Neural crest cell (in vitro differentiated cells): ENCODE measurements around the gene ELMO1. TPM values are rescaled to one million over a fixed set of nuclear protein-coding genes. Genes with fewer than 3 reads are reported as not detected.

Experiments used
- DNase-seq: peaks from one replicate; pipeline ENCODE4 v3.0.0; 2021; ENCODE audit warnings: low read depth, mixed read lengths, low spot score
- H3K27ac Mint-ChIP-seq: one replicate; pipeline ENCODE4 v1.8.0; 2021; ENCODE audit warnings: mild to moderate bottlenecking, mixed read lengths; ENCODE audit not compliant: unreplicated experiment
- H3K27me3 Mint-ChIP-seq: 2 replicates; pipeline ENCODE4 v1.8.0; 2021; ENCODE audit warnings: low read depth, mild to moderate bottlenecking, mixed read lengths
- H3K36me3 Mint-ChIP-seq: 2 replicates; pipeline ENCODE4 v1.8.0; 2021; ENCODE audit warnings: low read depth, mild to moderate bottlenecking, mixed read lengths
- H3K4me1 Mint-ChIP-seq: 2 replicates; pipeline ENCODE4 v1.8.0; 2021; ENCODE audit warnings: mixed read lengths
- H3K4me3 Mint-ChIP-seq: one replicate; pipeline ENCODE4 v1.8.0; 2021; ENCODE audit warnings: mild to moderate bottlenecking, mixed read lengths
- H3K9me3 Mint-ChIP-seq: 2 replicates; pipeline ENCODE4 v1.8.0; 2021; ENCODE audit warnings: mixed read lengths
- total RNA-seq: library from RNA; stranded (reverse); gene quantifications from 2 replicates; pipeline ENCODE4 v1.2.1, GENCODE V29; 2021
- TF ChIP-seq, protein P1 (sequence below): fragments of 200-600 bp; sonication (generic); conservative IDR thresholded peaks from 2 replicates; pipeline ENCODE4 v1.5.0; 2021; ENCODE audit warnings: antibody characterized with exemption, mild to moderate bottlenecking

Gene ELMO1
- total RNA-seq, 1 donor from 2014 or later, result 7.4 TPM

GRCh38 chr7:37428681-37429434 lies 19.8 kb downstream of the ELMO1 start:
- TF ChIP-seq, protein P1, sequence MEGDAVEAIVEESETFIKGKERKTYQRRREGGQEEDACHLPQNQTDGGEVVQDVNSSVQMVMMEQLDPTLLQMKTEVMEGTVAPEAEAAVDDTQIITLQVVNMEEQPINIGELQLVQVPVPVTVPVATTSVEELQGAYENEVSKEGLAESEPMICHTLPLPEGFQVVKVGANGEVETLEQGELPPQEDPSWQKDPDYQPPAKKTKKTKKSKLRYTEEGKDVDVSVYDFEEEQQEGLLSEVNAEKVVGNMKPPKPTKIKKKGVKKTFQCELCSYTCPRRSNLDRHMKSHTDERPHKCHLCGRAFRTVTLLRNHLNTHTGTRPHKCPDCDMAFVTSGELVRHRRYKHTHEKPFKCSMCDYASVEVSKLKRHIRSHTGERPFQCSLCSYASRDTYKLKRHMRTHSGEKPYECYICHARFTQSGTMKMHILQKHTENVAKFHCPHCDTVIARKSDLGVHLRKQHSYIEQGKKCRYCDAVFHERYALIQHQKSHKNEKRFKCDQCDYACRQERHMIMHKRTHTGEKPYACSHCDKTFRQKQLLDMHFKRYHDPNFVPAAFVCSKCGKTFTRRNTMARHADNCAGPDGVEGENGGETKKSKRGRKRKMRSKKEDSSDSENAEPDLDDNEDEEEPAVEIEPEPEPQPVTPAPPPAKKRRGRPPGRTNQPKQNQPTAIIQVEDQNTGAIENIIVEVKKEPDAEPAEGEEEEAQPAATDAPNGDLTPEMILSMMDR, result no peak
- no peaks in the 10 kb centered on the region for H3K27me3 Mint-ChIP-seq

DNA sequence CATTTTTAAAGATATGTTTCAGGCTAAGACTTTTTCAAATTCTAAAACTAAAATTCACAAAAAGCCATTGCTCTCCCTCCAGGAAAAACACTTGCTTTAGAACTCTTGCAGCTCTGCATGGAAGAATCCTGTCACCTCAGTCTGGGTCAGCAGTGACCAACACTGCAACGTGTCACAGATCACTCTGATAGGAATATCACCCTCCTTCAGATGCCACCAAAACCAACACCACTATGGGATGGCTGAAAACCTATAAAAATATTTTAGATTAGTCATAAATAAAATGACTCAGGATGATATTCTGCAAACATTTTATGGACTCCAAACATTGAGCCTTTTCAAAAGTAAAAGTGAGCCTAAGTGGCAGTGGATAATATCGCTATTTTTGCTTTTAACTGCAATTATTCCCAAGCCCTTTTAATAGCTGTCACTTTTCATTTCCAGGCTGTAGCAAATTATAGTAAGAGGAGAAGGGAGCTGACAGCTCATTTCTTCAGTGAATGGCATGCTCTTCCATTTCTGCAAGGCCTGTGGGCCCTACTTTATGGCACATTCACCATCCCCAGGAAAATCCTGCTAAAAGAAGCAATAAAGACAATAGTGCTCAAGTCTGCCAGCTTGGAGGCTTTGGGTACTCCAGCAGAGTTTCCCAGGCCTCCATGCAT lies 21.3 kb downstream of the ELMO1 start:
- Mint-ChIP-seq H3K9me3 (no peaks in the 10 kb centered on the region), H3K36me3 (no peaks in the 10 kb centered on the region), H3K4me1 (no peaks in the 10 kb centered on the region), H3K27ac (no peak overlapping the region), H3K27me3 (no peaks in the 10 kb centered on the region), H3K4me3 (no peak overlapping the region)
- DNase-seq, result no peak
- TF ChIP-seq, protein P1, result no peak

More at GRCh38 chr7:37428681-37429434, 19.8 kb downstream of the ELMO1 start:
- no peaks in the 10 kb centered on the region for H3K36me3 Mint-ChIP-seq
- DNase-seq, result no peak
- no peak overlapping the region for H3K27ac Mint-ChIP-seq
- no peaks in the 10 kb centered on the region for H3K4me1 Mint-ChIP-seq
- no peaks in the 10 kb centered on the region for H3K9me3 Mint-ChIP-seq
- no peak overlapping the region for H3K4me3 Mint-ChIP-seq

DNA sequence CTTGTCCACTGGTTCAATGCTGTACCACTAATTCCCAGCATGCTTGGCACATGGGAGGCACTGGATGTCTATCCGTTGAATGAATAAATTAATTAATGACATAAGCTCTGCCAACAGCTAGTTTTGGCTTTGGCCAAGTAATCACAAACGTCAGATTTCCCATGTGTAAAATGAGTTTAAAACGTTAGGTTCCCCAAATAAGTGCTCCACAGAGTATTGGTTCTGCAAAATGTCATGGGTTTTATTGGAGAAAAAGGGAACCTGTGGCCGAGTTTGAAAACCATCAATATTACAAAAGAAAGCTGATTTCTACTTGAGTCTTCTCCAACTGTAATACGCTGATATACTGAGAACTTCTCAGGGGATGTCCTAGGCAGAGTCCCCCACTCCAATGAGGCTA lies 23.2 kb downstream of the ELMO1 start:
- no peak overlapping the region for H3K4me3 Mint-ChIP-seq
- H3K9me3 Mint-ChIP-seq, result no peaks in the 10 kb centered on the region
- H3K4me1 Mint-ChIP-seq, result no peaks in the 10 kb centered on the region
- no peaks in the 10 kb centered on the region for H3K27me3 Mint-ChIP-seq
- no peaks in the 10 kb centered on the region for H3K36me3 Mint-ChIP-seq
- H3K27ac Mint-ChIP-seq, result peak overlapping the region; percentile 75
- TF ChIP-seq, protein P1, result no peak
- DNase-seq, result no peak

- no peak overlapping the region for H3K4me3 Mint-ChIP-seq
- H3K36me3 Mint-ChIP-seq, result no peaks in the 10 kb centered on the region
- H3K27me3 Mint-ChIP-seq, result no peaks in the 10 kb centered on the region
- no peaks in the 10 kb centered on the region for H3K4me1 Mint-ChIP-seq
- H3K9me3 Mint-ChIP-seq, result no peaks in the 10 kb centered on the region
- no peak overlapping the region for H3K27ac Mint-ChIP-seq
- TF ChIP-seq, protein P1, result no peak
- no peak for DNase-seq
These were observed 23.7 kb downstream of the ELMO1 start for GRCh38 chr7:37424995-37425394.

- Mint-ChIP-seq H3K4me1 (no peaks in the 10 kb centered on the region), H3K27me3 (no peaks in the 10 kb centered on the region), H3K9me3 (no peaks in the 10 kb centered on the region), H3K27ac (no peak overlapping the region), H3K4me3 (no peak overlapping the region), H3K36me3 (no peaks in the 10 kb centered on the region)
- DNase-seq, result no peak
- TF ChIP-seq, protein P1, result no peak
These were observed 24.1 kb downstream of the ELMO1 start for GRCh38 chr7:37424521-37424920.
